GM19043 (cell line): ENCODE results near the gene MBD3L2B.

ENCODE experiments used
- ATAC-seq: cut with Tn5 transposase; IDR thresholded peaks from one replicate; pipeline ENCODE4 v1.9.1; 2021; ENCODE audit warnings: low read depth; ENCODE audit not compliant: unreplicated experiment

MBD3L2B gene

DNA sequence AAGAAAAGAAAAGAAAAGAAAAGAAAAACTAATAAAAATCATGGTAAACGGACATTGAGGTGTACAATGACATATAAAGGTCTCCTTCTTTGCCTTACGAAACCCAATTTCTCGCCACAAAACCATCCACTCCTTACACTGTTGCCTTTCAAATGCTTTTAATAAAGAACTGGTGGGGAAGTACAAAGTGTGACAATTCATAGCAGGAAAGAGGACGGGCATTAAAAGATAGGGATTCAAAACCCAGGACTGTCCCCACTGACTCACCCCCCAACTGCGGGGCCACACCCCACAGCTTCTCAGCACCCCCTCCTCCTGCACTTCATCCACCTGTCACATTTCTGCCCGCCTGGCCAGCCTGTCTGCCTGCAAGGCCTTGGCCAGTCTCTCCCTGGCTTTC is 2.4 kb downstream of the MBD3L2B start:
- ATAC-seq: no peak

DNA sequence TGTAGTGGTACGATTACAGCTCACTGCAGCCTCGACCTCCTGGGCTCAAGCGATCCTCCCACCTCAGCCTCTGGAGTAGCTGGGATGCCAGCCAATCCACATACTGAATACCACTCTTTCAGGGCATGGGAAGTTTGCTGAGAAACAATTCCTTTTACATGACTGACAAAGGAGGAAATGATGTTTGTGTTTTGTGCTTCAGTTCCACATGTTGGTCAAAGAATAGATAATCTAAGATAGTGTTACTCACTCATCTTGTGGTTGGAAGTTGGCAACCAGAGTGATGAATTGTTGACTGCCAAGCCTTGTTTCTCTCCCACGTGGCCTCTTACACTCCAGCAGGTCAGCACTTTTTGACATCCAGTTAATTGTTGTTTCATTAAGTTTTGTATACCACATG is 7.6 kb downstream of the MBD3L2B start:
- no peak for ATAC-seq

GRCh38 chr19:7010722-7011593 is 10.3 kb downstream of the MBD3L2B start:
- ATAC-seq: no peak

DNA sequence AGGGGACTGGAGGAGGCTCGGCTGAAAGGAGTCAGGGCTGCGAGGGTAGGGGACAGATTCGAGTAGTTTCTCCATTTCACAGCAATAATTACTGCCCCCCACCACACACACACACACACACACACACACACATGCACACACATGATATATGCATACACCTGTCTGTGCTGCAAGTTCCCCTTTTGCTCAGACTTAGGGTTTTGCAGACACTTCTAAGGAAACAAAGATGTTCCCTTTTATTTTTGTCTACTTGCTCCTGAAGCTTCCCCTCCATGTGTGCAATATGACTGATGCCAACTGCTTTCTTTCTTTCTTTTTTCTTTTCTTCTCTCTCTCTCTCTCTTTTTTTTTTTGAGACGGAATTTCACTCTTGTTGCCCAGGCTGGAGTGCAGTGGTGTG is 13.4 kb downstream of the MBD3L2B start:
- ATAC-seq: no peak

DNA sequence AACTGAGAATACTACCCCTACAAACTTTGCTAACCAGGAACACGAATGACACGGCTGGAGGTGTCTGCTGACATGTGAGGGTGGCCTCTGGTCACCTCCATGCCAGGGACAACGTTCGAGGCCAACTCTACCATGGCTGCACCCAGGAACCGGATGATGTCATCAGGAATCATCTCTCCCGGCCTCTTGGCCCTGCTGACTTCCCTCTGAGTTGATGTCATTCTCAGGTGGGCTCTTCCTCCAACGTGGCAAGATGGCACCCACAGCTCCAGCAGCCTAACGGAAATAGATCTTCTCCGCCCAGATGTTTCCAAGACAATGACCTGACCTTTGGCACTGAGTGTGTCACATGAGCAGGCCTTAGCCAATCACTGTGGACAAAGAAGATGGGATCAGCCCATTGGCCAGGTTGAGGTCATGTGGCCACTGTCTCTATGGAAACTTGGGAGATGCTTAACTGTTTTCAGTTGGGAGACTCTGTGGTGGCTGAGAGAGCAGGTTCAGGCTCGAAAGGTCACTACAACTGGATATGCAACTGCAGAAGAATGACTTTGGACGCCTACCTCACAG is 15.0 kb downstream of the MBD3L2B start:
- ATAC-seq: no peak

GRCh38 chr19:7004313-7004931 is 16.8 kb downstream of the MBD3L2B start:
- no peak for ATAC-seq

DNA sequence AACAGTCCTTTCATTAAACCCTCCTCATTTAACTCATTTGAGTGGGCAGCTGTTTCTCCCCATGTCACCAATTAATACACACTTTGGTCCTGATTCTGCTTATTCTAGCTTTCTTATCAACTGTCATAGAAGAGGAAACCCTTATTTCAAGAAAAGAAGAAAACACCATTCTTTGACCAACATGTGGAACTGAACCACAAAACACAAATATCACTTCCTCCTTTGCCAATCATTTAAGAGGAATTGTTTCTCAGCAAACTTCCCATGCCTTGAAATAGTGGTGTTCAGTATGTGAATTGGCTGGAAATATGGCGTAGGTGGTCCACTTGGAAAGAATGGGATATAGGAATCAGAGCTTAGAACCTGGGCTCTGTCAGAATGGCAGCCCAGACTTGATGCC is 20.4 kb downstream of the MBD3L2B start:
- no peak for ATAC-seq

GRCh38 chr19:7000333-7000732 is 20.9 kb downstream of the MBD3L2B start:
- ATAC-seq: no peak

GRCh38 chr19:6999933-7000332 is 21.3 kb downstream of the MBD3L2B start:
- no peak for ATAC-seq

- ATAC-seq: no peak
Observed at GRCh38 chr19:6997679-6998445, 23.4 kb downstream of the MBD3L2B start.

GRCh38 chr19:6996810-6997209 is 24.4 kb downstream of the MBD3L2B start:
- no peak for ATAC-seq

DNA sequence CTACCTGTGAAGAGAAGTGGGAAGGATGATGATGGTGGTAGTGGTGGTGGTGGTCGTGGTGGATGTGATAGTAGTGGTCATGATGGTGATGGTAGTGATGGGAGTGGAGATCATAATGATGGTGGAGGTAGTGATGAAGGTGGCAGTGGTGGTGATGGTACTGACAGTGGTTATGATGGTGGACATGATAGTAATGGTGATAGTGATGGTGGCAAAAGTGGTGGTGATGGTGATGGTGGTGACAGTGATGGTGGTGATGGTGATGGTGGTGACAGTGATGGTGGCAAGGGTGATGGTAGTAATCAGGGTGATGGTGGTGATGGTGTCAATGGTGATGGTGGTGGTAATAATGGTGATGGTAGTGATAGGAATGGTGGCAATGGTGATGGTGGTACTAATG is 26.2 kb downstream of the MBD3L2B start:
- no peak for ATAC-seq

DNA sequence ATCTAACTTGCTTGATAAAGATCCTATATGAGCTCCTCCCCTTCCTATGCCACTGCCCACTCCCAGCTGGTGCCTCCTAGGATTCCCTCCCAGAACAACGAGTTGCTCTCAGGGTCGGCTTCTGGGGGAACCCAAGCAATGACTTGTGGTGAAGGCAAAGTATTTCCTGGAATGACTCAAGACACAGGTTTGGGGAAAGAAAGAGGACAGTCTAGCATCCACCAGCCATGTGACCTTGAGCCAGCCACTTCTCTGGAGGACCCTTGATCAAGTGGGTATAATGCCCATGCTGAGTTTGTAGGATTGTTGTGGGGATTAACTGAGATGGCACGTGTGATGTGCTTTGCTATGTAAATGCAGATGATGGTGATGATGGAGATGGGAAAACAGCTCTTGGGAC is 33.0 kb downstream of the MBD3L2B start:
- ATAC-seq: no peak

GRCh38 chr19:6987850-6988249 is 33.4 kb downstream of the MBD3L2B start:
- no peak for ATAC-seq

GRCh38 chr19:6983448-6983847 is 37.8 kb downstream of the MBD3L2B start:
- no peak for ATAC-seq

GRCh38 chr19:6979399-6979798 is 41.8 kb downstream of the MBD3L2B start:
- ATAC-seq: no peak

GRCh38 chr19:6976197-6976596 is 45.0 kb downstream of the MBD3L2B start:
- no peak for ATAC-seq

DNA sequence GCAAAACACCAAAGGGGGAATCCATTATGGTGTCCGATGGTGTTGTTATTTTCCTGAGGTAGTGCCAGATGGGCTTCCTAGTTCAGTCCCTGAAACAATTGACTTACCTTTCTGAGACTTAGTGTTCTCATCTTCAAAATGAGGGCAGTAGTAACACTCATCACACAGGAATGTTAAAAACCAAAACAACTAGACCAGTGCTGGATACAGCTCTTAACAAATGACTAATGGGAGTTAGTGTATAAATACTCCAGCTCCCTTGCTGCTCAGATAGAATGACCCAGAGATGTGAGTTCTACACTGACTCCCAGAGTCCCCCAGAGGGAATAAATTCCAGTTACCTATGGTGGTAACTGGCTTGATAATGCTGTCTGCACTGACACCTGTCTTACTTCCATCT is 49.9 kb downstream of the MBD3L2B start:
- no peak for ATAC-seq

- ATAC-seq: no peak
Observed at GRCh38 chr19:6970443-6970842, 50.8 kb downstream of the MBD3L2B start.

DNA sequence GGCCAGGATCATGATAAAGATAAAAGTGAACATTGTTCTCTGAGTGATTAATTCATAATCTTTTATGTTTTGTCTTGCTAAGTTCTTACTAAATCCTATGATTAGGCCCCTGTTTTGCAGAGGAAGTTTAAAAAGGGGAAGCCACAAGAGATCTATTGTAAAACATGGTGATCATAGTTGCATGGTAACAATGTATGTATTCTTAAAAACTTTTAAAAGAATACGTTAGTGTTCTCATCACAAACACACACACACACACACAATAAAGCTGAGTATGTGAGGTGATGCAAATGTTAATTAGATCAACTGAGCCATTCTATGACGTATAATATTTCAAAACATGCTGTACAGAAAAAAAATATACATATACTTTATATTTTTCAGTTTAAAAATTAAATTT is 51.2 kb downstream of the MBD3L2B start:
- ATAC-seq: no peak

DNA sequence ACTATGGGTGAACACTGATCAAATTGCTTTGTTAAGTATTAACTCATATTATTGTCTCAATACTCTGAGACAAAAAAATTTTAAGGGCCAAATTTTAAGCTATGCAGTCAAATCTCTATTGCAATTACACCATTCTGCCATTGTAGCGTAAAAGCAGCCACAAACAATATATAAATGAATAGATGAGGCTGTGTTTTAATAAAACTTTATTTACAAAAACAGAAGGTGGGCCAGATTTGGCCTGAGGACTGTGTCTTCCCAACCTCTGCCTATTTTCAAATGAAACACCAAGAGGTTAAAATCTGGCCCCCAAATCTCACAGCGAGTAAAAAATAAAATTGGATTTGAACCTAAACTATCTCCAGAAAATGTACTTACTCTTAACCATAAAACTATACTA is 51.7 kb downstream of the MBD3L2B start:
- ATAC-seq: no peak
